ENCODE data around the gene DCAF4L1. TPM values are rescaled to one million over a fixed set of nuclear protein-coding genes. Genes with fewer than 3 reads are reported as not detected.

DCAF4L1 gene
- polyA plus RNA-seq, 3 donors = 0.32 TPM; not detected in 2

DNA sequence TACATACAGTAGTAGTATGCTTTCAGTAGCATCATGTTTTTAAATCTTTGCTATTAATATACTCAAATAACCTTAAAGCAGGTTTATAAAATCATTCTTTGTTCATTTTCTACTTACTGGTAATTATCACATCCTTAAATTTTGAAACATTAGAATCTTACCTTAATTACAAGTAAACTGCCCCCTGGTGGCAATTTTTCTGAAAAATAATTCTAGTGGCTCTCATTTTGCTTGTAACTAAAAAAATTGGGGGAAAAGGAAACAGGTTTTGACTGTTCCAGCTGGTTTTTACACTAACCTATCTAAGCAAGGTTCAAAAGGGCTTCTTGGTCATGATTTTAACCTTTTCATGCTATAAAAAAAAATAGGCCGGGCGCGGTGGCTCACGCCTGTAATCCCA, 18.5 kb upstream of the DCAF4L1 start:
- Histone ChIP-seq H3K27me3 (ENCODE audit: control insufficient read depth in 2 of 2, insufficient read depth in 2 of 2, low read length in 2 of 2) (no peaks in the 10 kb centered on the region), H3K4me2 (replicated peaks; ENCODE audit: extremely low read depth, low read length, poor library complexity, severe bottlenecking) (no peak overlapping the region), H2AFZ (ENCODE audit: insufficient read depth, low read depth, low read length, poor library complexity, severe bottlenecking) (no peak overlapping the region), H3K36me3 (replicated peaks in 1 of 2; ENCODE audit: control insufficient read depth in 1 of 2, insufficient read depth in 2 of 2, low read length in 2 of 2) (peaks cover 4 to 15% of the 10 kb centered on the region in 2 donors), H3K9ac (ENCODE audit: insufficient read depth, low read length, poor library complexity, severe bottlenecking) (no peak overlapping the region), H3K79me2 (ENCODE audit: insufficient read depth, low read length) (no peaks in the 10 kb centered on the region), H4K20me1 (ENCODE audit: insufficient read depth, low read length) (no peaks in the 10 kb centered on the region), H3K4me1 (ENCODE audit: control insufficient read depth in 1 of 2, insufficient read depth in 2 of 2, low read length in 2 of 2) (no peaks in the 10 kb centered on the region), H3K9me3 (replicated peaks in 1 of 2; ENCODE audit: control insufficient read depth in 1 of 2, insufficient read depth in 1 of 2, low read length in 2 of 2) (no peaks in the 10 kb centered on the region), H3K27ac (ENCODE audit: low read depth in 1 of 2, low read length in 2 of 2) (no peak overlapping the region), H3K4me3 (replicated peaks in 1 of 3; ENCODE audit: low read depth in 2 of 3, low read length in 3 of 3) (no peak overlapping the region)
- no peaks in the 10 kb centered on the region for H3K27me3 Mint-ChIP-seq (ENCODE audit: low read depth in 3 of 3)
- DNase-seq = peak; percentile 7 to 50 (median 16)
- no peak overlapping the region for H3K4me3 Mint-ChIP-seq
- peaks cover 0 to 4% (median 2%) of the 10 kb centered on the region in 7 donors for H3K9me3 Mint-ChIP-seq
- no peak overlapping the region for H3K27ac Mint-ChIP-seq
- H3K36me3 Mint-ChIP-seq = no peaks in the 10 kb centered on the region
- no peaks in the 10 kb centered on the region for H3K4me1 Mint-ChIP-seq
- TF ChIP-seq, protein P1, sequence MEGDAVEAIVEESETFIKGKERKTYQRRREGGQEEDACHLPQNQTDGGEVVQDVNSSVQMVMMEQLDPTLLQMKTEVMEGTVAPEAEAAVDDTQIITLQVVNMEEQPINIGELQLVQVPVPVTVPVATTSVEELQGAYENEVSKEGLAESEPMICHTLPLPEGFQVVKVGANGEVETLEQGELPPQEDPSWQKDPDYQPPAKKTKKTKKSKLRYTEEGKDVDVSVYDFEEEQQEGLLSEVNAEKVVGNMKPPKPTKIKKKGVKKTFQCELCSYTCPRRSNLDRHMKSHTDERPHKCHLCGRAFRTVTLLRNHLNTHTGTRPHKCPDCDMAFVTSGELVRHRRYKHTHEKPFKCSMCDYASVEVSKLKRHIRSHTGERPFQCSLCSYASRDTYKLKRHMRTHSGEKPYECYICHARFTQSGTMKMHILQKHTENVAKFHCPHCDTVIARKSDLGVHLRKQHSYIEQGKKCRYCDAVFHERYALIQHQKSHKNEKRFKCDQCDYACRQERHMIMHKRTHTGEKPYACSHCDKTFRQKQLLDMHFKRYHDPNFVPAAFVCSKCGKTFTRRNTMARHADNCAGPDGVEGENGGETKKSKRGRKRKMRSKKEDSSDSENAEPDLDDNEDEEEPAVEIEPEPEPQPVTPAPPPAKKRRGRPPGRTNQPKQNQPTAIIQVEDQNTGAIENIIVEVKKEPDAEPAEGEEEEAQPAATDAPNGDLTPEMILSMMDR (IDR thresholded peaks at IDR 0.05) = peak; percentile 60
- intact Hi-C loops (cut with micrococcal nuclease) = no loop called here
- WGBS (ENCODE audit: insufficient coverage) = no CpG with 5 or more reads among the region's 4 CpGs

DNA sequence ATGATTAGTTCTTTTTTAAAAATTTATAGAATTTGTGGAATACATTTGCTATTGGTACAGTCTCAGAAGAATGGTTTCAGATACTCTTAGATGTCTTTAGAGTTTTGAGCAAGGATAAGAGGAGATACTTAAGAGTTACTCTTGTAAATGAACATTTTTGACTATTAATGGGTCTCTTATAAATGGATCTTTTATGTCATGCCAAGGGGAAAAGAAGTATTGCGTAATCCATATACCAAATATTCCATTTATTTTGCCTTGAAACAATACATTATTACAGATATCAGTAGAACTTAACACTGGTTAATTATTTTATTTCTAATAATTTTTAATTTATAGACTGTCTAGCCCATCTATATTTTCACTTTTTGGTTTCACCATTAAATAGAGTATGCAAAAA, 17.2 kb upstream of the DCAF4L1 start:
- Histone ChIP-seq H3K27ac (ENCODE audit: low read depth in 1 of 2, low read length in 2 of 2) (no peak overlapping the region), H3K9me3 (replicated peaks in 1 of 2; ENCODE audit: control insufficient read depth in 1 of 2, insufficient read depth in 1 of 2, low read length in 2 of 2) (peaks cover 5 to 8% of the 10 kb centered on the region in 2 donors), H3K4me1 (ENCODE audit: control insufficient read depth in 1 of 2, insufficient read depth in 2 of 2, low read length in 2 of 2) (no peaks in the 10 kb centered on the region), H3K4me2 (replicated peaks; ENCODE audit: extremely low read depth, low read length, poor library complexity, severe bottlenecking) (no peak overlapping the region), H3K4me3 (replicated peaks in 1 of 3; ENCODE audit: low read depth in 2 of 3, low read length in 3 of 3) (no peak overlapping the region), H3K36me3 (replicated peaks in 1 of 2; ENCODE audit: control insufficient read depth in 1 of 2, insufficient read depth in 2 of 2, low read length in 2 of 2) (peaks cover 3 to 11% of the 10 kb centered on the region in 2 donors), H3K9ac (ENCODE audit: insufficient read depth, low read length, poor library complexity, severe bottlenecking) (no peak overlapping the region), H3K27me3 (ENCODE audit: control insufficient read depth in 2 of 2, insufficient read depth in 2 of 2, low read length in 2 of 2) (no peaks in the 10 kb centered on the region), H2AFZ (ENCODE audit: insufficient read depth, low read depth, low read length, poor library complexity, severe bottlenecking) (no peak overlapping the region), H3K79me2 (ENCODE audit: insufficient read depth, low read length) (no peaks in the 10 kb centered on the region), H4K20me1 (ENCODE audit: insufficient read depth, low read length) (no peaks in the 10 kb centered on the region)
- DNase-seq = no peak
- TF ChIP-seq, protein P1 (IDR thresholded peaks at IDR 0.05) = no peak
- no peak overlapping the region for H3K4me3 Mint-ChIP-seq
- WGBS (ENCODE audit: insufficient coverage) = no CpG with 5 or more reads among the region's 1 CpG
- no peak overlapping the region for H3K27ac Mint-ChIP-seq
- intact Hi-C loops (cut with micrococcal nuclease) = no loop called here
- peaks cover 10 to 17% (median 14%) of the 10 kb centered on the region in 7 donors for H3K9me3 Mint-ChIP-seq
- H3K27me3 Mint-ChIP-seq (ENCODE audit: low read depth in 3 of 3) = no peaks in the 10 kb centered on the region
- H3K4me1 Mint-ChIP-seq = peaks cover 1% of the 10 kb centered on the region
- H3K36me3 Mint-ChIP-seq = peaks cover under 1 to 5% of the 10 kb centered on the region in 2 donors
